Loucy (cell line): Measurements from ENCODE around the gene MACROD2.

Source experiments
- H2AFZ ChIP-seq: fragments of 200-600 bp; sonication (generic); 2 replicates; pipeline ENCODE4 v1.6.0; 2016; ENCODE audit warnings: antibody characterized with exemption, mild to moderate bottlenecking, low read length, moderate library complexity
- H3F3A ChIP-seq: fragments of 200-600 bp; 2 replicates; pipeline ENCODE4 v1.6.0; 2016; ENCODE audit warnings: antibody characterized with exemption, low read depth, mild to moderate bottlenecking
- H3K27me3 ChIP-seq: fragments of 200-600 bp; sonication (generic); 2 replicates; pipeline ENCODE4 v1.6.1; 2014; ENCODE audit warnings: low read length, mild to moderate bottlenecking; ENCODE audit not compliant: insufficient read depth, poor library complexity, severe bottlenecking
- H3K36me3 ChIP-seq: fragments of 200-600 bp; sonication (generic); 2 replicates; pipeline ENCODE4 v1.6.1; 2016; ENCODE audit warnings: low read length; ENCODE audit not compliant: insufficient read depth
- H3K4me1 ChIP-seq: fragments of 200-600 bp; sonication (generic); 2 replicates; pipeline ENCODE4 v1.5.1; 2014; ENCODE audit warnings: low read length, mild to moderate bottlenecking; ENCODE audit not compliant: insufficient read depth, poor library complexity, severe bottlenecking
- H3K4me2 ChIP-seq: fragments of 200-600 bp; sonication (generic); 2 replicates; pipeline ENCODE4 v1.6.0; 2014; ENCODE audit warnings: antibody characterized with exemption, low read length, low read depth, mild to moderate bottlenecking; ENCODE audit not compliant: poor library complexity, severe bottlenecking
- H3K4me3 ChIP-seq: fragments of 200-600 bp; sonication (generic); 2 replicates; pipeline ENCODE4 v1.5.1; 2014; ENCODE audit warnings: low read length, mild to moderate bottlenecking, mixed read lengths; ENCODE audit not compliant: poor library complexity, severe bottlenecking
- H3K79me2 ChIP-seq: fragments of 200-600 bp; sonication (generic); 2 replicates; pipeline ENCODE4 v1.6.1; 2014; ENCODE audit warnings: low read length; ENCODE audit not compliant: insufficient read depth
- H3K9ac ChIP-seq: fragments of 200-600 bp; sonication (generic); 2 replicates; pipeline ENCODE4 v1.6.0; 2014; ENCODE audit warnings: mild to moderate bottlenecking, low read depth, low read length, moderate library complexity; ENCODE audit not compliant: poor library complexity, severe bottlenecking
- H3K9me2 ChIP-seq: fragments of 200-600 bp; sonication (generic); replicated peaks from 2 replicates; pipeline ENCODE4 v1.6.1; 2016; ENCODE audit warnings: low read depth, low read length, mixed read lengths
- H3K9me3 ChIP-seq: fragments of 200-600 bp; sonication (generic); 2 replicates; pipeline ENCODE4 v1.6.1; 2014; ENCODE audit warnings: mild to moderate bottlenecking, antibody characterized with exemption, low read length, low read depth; ENCODE audit not compliant: insufficient read depth
- H4K20me1 ChIP-seq: fragments of 200-600 bp; sonication (generic); 2 replicates; pipeline ENCODE4 v1.6.0; 2014; ENCODE audit warnings: antibody characterized with exemption, low read length, mild to moderate bottlenecking; ENCODE audit not compliant: insufficient read depth, poor library complexity, severe bottlenecking
- CTCF ChIP-seq: fragments of 200-600 bp; sonication (generic); conservative IDR thresholded peaks from 2 replicates; pipeline ENCODE4 v1.5.1; 2014; ENCODE audit warnings: mild to moderate bottlenecking, antibody characterized with exemption, low read length
- EZH2phosphoT487 ChIP-seq: fragments of 200-600 bp; IDR thresholded peaks from 2 replicates; pipeline ENCODE4 v1.6.1; 2018; ENCODE audit warnings: antibody characterized with exemption, mild to moderate bottlenecking, moderate library complexity, borderline replicate concordance

MACROD2 gene

DNA sequence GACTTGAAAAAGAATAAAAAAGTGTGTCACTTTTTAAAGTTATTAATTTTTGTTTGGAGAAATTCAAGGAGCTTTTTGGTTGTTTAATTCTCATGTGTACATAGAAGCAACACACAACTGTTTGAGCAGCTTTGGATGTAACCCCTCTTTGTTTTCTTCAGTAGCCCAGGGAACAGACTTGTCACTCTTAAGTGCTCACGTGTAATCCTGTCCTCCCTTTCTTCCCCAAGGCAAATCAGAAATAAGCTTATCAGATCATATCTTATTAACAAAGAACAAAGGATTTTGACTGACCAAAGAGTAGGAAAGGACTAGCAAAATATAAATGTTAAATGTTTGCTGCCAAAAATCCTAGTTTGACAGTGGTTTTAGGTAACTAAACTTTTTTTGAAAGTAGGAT is 349.4 kb downstream of the MACROD2 start:
- no peaks in the 10 kb centered on the region for H3K9me3 ChIP-seq
- no peak overlapping the region for H3K9ac ChIP-seq
- H3F3A ChIP-seq: no peaks in the 10 kb centered on the region
- no peaks in the 10 kb centered on the region for H3K4me1 ChIP-seq
- H3K36me3 ChIP-seq: no peaks in the 10 kb centered on the region
- no peak overlapping the region for H3K4me3 ChIP-seq
- H3K27me3 ChIP-seq: no peaks in the 10 kb centered on the region
- TF ChIP-seq EZH2phosphoT487 (no peak), CTCF (no peak)
- no peak overlapping the region for H2AFZ ChIP-seq
- H4K20me1 ChIP-seq: no peaks in the 10 kb centered on the region
- H3K9me2 ChIP-seq: no peaks in the 10 kb centered on the region
- no peaks in the 10 kb centered on the region for H3K79me2 ChIP-seq
- no peak overlapping the region for H3K4me2 ChIP-seq

DNA sequence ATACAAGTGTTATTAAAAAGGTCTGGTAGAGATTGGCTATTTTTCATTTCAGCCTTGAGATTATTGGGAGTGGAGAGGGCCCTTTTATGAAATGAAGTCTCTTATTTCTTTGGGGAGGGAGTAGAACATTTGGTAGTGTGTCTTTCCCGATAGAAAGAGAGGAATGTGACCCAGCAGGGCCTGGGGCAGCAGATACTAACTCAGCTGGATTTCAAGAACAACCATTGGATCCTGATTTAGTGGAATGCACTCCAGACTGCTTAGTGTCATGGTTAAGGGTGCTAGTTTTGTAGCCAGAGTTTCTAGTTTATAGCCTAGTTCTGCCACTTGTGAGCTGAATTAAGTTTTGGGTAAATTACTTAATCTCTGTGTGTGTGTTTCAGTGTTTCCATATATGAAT is 360.5 kb downstream of the MACROD2 start:
- Histone ChIP-seq H3K9me2 (no peaks in the 10 kb centered on the region), H3K4me1 (no peaks in the 10 kb centered on the region), H3K36me3 (no peaks in the 10 kb centered on the region), H3K4me2 (no peak overlapping the region), H4K20me1 (no peaks in the 10 kb centered on the region), H3K9me3 (no peaks in the 10 kb centered on the region), H3K4me3 (no peak overlapping the region), H3K79me2 (no peaks in the 10 kb centered on the region), H3K27me3 (no peaks in the 10 kb centered on the region), H2AFZ (no peak overlapping the region), H3K9ac (no peak overlapping the region), H3F3A (no peaks in the 10 kb centered on the region)
- TF ChIP-seq EZH2phosphoT487 (no peak), CTCF (no peak)

DNA sequence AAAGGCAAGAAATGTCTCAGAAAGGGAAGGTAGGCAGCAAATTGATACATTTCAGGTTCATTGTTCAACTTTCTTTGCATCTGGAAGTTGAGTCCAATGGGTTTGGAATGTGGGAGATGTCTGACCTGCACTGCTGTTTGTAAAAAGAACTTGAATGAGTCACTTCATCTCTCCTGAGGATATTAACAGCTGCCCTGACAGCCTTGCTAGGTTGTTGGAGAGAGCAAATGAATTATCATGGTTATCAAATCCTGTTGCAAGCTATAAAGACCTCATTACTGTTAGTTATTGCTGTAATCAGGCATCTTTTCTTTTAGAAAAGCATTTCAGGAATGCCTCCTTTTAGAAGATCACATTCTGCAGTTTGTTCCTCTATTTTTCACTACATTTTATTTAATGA is 365.1 kb downstream of the MACROD2 start:
- H3K4me2 ChIP-seq: no peak overlapping the region
- H3K4me1 ChIP-seq: no peaks in the 10 kb centered on the region
- H3K27me3 ChIP-seq: no peaks in the 10 kb centered on the region
- H3K79me2 ChIP-seq: no peaks in the 10 kb centered on the region
- H3K4me3 ChIP-seq: no peak overlapping the region
- no peak overlapping the region for H3K9ac ChIP-seq
- H3F3A ChIP-seq: no peaks in the 10 kb centered on the region
- no peaks in the 10 kb centered on the region; the same call in 1 of the 2 replicates for H3K9me3 ChIP-seq
- no peaks in the 10 kb centered on the region for H3K36me3 ChIP-seq
- H2AFZ ChIP-seq: no peak overlapping the region
- TF ChIP-seq EZH2phosphoT487: no peak
- no peak for TF ChIP-seq CTCF
- H4K20me1 ChIP-seq: no peaks in the 10 kb centered on the region
- H3K9me2 ChIP-seq: no peaks in the 10 kb centered on the region
